A549 treated with RU486 at 1 μM for 4 hours (cell line): ENCODE results near the gene METTL23. TPM values are rescaled to one million over a fixed set of nuclear protein-coding genes. Genes with fewer than 3 reads are reported as not detected.

Experiments used
- total RNA-seq: library from RNA; stranded (reverse); fragments of 200-300 nt; extraction: Qiagen RNA extraction; gene quantifications from 5 replicates; pipeline ENCODE4 v1.2.3, GENCODE V29; 2022; ENCODE audit warnings: low read depth

The METTL23 gene, protein sequence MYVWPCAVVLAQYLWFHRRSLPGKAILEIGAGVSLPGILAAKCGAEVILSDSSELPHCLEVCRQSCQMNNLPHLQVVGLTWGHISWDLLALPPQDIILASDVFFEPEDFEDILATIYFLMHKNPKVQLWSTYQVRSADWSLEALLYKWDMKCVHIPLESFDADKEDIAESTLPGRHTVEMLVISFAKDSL
- total RNA-seq: 51.1 to 63.5 TPM (median 59.8 TPM) in 5 replicates

DNA sequence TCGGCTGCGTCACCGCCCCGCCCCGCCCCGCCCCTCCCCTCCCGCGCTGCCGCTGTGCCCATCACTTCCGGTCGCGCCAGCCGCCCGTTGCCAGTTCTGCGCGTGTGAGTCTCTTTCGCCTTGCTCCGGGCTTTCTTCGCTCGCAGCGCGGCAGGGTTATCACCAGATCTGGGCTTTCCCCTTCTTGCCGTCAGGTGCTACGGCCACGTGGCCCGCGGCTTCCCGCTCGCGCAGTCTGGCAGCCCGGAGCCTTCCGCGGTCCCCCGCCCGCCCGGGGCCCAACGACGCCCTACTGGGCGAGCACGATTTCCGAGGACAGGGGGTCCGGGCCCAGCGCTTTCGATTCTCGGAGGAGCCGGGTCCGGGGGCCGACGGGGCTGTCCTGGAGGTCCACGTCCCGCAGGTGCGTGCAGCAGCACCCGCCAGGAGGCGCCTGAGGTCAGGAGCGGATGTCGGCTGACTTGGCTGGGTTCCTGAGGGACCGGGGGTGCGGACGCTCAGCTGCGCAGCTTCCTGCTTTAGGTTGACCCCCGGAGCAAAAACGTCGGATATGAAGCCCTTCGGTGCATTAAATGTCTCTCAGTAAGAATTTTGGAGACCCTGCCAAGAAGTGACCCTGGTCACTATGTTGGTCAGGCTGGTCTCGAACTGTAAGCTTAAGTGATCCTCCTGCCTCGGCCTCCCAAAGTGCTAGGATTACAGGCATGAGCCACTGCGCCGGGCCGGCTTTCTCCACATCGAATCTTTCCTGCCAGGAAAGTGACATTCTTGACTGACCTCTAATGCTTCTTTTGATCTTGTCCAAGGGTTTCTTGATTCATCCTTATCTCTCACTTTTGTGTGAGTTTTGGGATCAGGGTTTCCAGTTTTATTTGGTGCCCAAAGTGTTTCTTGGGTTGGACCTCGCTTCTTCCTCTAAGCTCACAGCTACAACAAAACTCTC is at the start of gene METTL23:
Gene METTL23 (plus strand): TSS at position 64 of the 943 bp plus-strand sequence. CDS start 2,872 bp downstream, outside the sequence.

DNA sequence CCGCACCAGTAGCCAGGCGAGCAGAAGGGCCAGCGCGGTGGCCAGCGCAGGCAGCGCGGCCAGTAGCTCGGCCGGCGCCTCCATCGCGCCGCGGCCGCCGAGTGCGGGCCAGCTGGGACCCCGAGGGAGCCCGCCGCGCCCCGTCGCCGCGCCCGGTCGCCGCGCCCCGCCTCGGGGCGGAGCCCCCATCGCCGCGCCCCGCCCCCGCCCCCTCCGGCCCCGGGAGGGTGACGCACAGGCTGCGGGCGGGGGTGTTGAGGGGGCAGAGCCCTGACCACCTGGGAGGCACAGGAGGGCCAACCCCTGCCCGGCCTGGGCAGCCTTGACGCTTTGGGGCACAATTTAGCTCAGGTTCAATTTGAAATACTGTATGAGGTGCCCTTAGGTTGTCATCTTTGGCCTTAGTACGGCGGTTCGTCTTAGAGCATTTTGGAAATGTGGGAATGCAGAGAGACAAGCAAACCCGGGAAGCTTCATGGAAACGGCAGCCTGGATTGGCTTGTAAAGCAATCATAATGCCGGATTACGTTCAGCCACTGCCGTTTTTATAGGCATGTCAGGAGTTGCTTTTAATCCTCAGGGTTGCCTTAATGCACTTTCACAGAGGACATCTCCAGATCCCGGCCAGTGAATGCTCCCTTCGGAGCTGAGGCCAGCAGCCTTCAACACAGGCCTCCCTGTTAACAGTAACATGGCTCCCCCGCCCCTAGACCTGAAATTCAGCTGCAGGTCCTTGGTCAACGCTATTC is 15.6 kb upstream of the METTL23 start, which contains the start of gene MXRA7:
Gene MXRA7 (minus strand): TSS at position 103 of the 749 bp plus-strand sequence. CDS start 19 bp downstream, at position 84.

DNA sequence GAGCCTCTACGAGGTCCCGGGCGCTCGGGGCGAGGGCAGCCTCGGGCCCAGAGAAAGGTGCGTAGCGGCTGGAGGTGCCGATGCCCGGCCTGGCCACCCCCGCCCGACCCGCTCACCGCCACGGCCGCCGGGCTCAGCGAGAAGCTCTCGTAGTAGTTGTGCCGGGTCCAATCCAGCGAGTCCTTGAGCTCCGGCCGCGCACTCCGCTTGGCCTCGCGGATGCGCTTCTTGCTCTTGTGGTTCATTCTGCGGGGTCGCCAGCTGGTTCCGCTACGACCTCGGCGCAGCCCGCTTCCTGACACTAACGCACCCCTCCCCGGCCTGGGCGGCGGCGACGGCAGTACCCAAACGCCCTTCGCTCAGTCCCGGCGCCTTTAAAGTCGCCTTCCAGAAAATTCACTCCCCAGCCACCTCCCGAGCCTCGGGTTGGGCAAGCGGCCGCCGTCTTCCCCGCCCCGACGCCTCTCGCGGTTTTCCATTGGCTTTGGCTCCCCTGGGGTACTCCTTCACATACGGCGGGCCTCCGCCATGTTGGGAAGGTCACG is 336 bp upstream of the METTL23 start, which contains the start of gene JMJD6:
Gene JMJD6 (minus strand): TSS at position 376 of the 545 bp plus-strand sequence. CDS start 131 bp downstream, at position 245.

DNA sequence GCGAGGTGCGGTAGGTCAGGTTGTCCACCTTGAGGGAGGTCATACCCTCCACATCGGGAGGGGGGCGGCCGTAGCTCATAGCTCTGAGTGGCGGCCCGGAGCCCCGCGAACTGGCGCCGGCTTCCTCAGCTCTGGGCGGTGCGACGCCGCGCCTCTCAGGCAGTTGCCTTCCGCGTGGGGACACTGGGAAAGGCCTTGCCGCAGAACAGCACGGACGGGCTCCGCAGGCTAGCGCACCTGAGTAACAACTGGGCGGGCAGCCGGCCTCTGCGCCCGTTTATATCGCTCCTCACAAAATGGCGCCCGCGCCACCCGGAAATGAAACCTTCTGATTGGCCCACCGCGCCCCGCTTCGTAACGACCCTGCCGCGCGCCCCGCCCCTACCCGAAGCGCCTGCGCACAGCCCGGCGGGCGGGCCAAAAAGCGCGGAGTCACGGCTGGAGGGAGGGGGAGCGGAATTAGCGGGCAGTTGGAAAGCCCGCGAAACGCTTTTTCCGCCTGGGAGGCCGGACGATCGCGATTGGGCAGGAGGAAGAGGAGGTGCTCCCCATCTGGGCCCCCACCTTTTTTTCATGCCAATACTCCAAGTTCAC is 10.5 kb downstream of the METTL23 start, which contains the start of gene SRSF2:
Gene SRSF2 (minus strand): TSS at position 250 of the 594 bp plus-strand sequence. CDS start 171 bp downstream, at position 79.

DNA sequence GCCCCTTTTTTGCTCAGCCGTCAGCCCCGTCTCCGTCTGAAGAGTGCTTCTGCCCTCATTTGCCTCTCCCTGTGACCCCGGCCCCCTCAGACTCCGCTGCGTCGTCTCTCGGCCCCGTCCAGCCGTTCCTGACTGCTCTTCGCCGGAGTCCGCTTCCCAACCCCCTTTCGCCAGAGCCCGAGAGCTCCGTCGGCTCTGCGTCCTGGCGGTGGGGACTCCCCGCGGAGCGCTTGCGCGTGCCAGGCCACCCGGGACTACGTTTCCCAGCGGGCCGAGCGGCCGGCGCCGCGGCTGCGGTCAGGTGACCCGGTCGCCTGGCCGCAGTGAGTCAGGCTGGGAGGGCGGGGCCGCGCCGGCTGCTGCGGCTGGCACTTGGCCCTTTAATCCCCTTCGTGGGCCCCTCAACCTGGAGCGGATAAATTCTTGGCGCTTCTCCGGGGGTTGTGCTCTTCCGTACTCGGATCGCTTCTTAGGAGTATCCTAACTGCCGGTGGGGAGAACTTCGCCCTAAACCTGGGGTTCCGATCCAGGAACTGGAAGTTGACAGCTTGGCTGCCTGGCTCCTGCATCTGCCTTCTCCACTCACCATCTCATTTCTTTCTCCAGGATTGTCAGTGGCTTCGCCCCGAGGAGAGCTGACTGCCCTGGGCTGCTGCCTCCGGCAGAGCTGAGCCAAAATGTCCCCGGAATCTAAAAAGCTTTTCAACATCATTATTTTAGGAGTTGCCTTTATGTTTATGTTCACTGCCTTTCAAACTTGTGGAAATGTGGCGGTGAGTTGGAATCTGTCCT is 11.2 kb downstream of the METTL23 start, which contains the start of gene MFSD11:
Gene MFSD11 (plus strand): TSS at position 444 of the 792 bp plus-strand sequence. CDS start 234 bp downstream, at position 678.

Other genes starting within 250 kb of the METTL23 start
- 50.2 to 69.1 TPM (median 61.3 TPM) in 5 replicates for gene RHBDF2, start 225.4 kb upstream of the METTL23 start, total RNA-seq
- gene CYGB, start 189.1 kb upstream of the METTL23 start, total RNA-seq: 0.73 to 1.4 TPM (median 1.1 TPM) in 5 replicates
- not detected in 5 replicates for gene PRCD, start 186.8 kb upstream of the METTL23 start, total RNA-seq
- gene ST6GALNAC2, start 141.0 kb upstream of the METTL23 start, total RNA-seq: 0.28 to 0.70 TPM (median 0.33 TPM) in 4 of 5 replicates, not detected in the other
- 0.07 to 0.81 TPM (median 0.46 TPM) in 3 of 5 replicates, not detected in the others for gene ST6GALNAC1, start 83.1 kb upstream of the METTL23 start, total RNA-seq
- 60.2 to 76.7 TPM (median 63.6 TPM) in 5 replicates for gene MXRA7, start 15.9 kb upstream of the METTL23 start, total RNA-seq
- gene JMJD6, start 233 bp upstream of the METTL23 start, total RNA-seq: 66.9 to 80.7 TPM (median 72.6 TPM) in 5 replicates
- gene SRSF2, start 10.5 kb downstream of the METTL23 start, total RNA-seq: 380 to 475 TPM (median 459 TPM) in 5 replicates
- 19.7 to 23.5 TPM (median 22.5 TPM) in 5 replicates for gene MFSD11, start 11.3 kb downstream of the METTL23 start, total RNA-seq
- gene MGAT5B, start 141.6 kb downstream of the METTL23 start, total RNA-seq: 16.0 to 25.5 TPM (median 22.3 TPM) in 5 replicates